Ascending aorta (tissue), 2 donors: ENCODE measurements around the gene PTGER3. TPM values are rescaled to one million over a fixed set of nuclear protein-coding genes. Genes with fewer than 3 reads are reported as not detected.

Experiments
- DNase-seq, 2 donors: peaks; one replicate each; pipeline ENCODE4 v3.0.0-alpha.2; 2019; ENCODE audit warnings: low spot score in 2 of 2
- H3K27ac ChIP-seq, 2 donors: fragments of 200-600 bp; sonication (generic); one replicate each; pipeline ENCODE4 v1.5.1; 2016 to 2017; ENCODE audit warnings: mild to moderate bottlenecking in 1 of 2
- H3K27me3 ChIP-seq: fragments of 200-600 bp; sonication (generic); one replicate; pipeline ENCODE4 v1.5.1; 2017
- H3K36me3 ChIP-seq, 2 donors: fragments of 200-600 bp; sonication (generic); one replicate each; pipeline ENCODE4 v1.5.1; 2016
- H3K4me1 ChIP-seq, 2 donors: fragments of 200-600 bp; sonication (generic); one replicate each; pipeline ENCODE4 v1.5.1; 2016 to 2017; ENCODE audit warnings: mild to moderate bottlenecking in 1 of 2
- H3K4me3 ChIP-seq, 2 donors: fragments of 200-600 bp; sonication (generic); one replicate each; pipeline ENCODE4 v1.5.1; 2016 to 2017; ENCODE audit warnings: mild to moderate bottlenecking in 1 of 2
- H3K9me3 ChIP-seq, 2 donors: fragments of 200-600 bp; sonication (generic); one replicate each; pipeline ENCODE4 v1.5.1; 2016
- intact Hi-C: fragments of 100-400 bp; cut with DNase I; formaldehyde crosslinking; loops from one replicate; pipeline ENCODE4 v1.15.1; 2023
- total RNA-seq: library from RNA; depleted of rRNA; stranded (reverse); fragments of >200 nt; gene quantifications from one replicate; pipeline ENCODE4 v1.1.0, GENCODE V29; 2016
- TF ChIP-seq, protein P1 (sequence below), 3 experiments: fragments of 200-600 bp in 2 of 3; fragments of 450-650 bp in 1 of 3; sonication (generic) in 2 of 3; IDR thresholded peaks; one replicate each; pipeline ENCODE4 v1.5.1; 2016 to 2019; ENCODE audit warnings: antibody characterized with exemption in 3 of 3, mild to moderate bottlenecking in 1 of 3, moderate library complexity in 1 of 3

The PTGER3 gene
- total RNA-seq, 1 donor from 2014 or later: 70.1 TPM

DNA sequence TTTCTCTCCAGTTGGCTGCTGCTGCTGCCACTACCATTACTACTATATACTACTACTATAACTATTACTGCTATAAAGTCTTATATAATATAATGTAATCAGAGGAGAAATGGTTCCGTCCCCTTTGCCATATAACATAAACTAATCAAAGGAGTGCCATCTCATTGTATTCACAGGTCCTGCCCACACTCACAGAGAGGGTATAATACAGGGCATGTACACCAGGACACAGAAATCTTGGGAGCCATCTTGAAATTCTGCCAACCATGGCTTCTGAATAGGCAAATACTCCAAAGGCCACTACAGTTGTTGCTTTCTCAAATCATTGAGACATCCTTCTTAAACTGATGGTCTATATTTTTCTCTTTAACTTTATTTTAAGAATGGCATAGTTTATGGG, 40.1 kb upstream of the PTGER3 start:
- Histone ChIP-seq H3K27ac (no peak overlapping the region), H3K4me3 (no peak overlapping the region), H3K9me3 (no peaks in the 10 kb centered on the region), H3K36me3 (no peaks in the 10 kb centered on the region), H3K27me3 (no peaks in the 10 kb centered on the region), H3K4me1 (peaks cover 0 to 4% of the 10 kb centered on the region in 2 donors)
- intact Hi-C loops: no loop called here
- TF ChIP-seq, protein P1, sequence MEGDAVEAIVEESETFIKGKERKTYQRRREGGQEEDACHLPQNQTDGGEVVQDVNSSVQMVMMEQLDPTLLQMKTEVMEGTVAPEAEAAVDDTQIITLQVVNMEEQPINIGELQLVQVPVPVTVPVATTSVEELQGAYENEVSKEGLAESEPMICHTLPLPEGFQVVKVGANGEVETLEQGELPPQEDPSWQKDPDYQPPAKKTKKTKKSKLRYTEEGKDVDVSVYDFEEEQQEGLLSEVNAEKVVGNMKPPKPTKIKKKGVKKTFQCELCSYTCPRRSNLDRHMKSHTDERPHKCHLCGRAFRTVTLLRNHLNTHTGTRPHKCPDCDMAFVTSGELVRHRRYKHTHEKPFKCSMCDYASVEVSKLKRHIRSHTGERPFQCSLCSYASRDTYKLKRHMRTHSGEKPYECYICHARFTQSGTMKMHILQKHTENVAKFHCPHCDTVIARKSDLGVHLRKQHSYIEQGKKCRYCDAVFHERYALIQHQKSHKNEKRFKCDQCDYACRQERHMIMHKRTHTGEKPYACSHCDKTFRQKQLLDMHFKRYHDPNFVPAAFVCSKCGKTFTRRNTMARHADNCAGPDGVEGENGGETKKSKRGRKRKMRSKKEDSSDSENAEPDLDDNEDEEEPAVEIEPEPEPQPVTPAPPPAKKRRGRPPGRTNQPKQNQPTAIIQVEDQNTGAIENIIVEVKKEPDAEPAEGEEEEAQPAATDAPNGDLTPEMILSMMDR (IDR thresholded peaks at IDR 0.05): no peak
- no peak for DNase-seq

DNA sequence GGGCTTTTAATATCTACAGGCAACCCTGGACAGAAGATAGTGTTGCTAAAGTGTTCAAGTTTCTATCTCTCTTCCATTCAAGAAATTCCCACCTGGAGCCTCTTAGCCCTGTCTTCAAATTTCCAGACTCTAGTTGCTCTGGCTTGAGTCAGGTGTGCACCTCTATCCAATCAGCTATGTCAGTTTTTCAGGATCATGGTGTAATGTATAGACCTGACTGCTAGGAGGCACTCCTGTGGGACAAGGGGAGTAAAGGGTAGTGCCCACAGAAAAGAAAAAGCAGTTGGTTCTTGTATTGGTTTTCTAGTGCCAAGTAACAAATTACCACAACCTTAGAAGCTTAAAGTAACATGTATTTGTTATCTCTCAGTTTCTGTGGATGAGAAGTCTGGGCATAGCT, 39.4 kb upstream of the PTGER3 start:
- no peak overlapping the region for H3K4me3 ChIP-seq
- intact Hi-C loops: no loop called here
- DNase-seq: no peak
- H3K36me3 ChIP-seq: no peaks in the 10 kb centered on the region
- TF ChIP-seq, protein P1 (IDR thresholded peaks at IDR 0.05): no peak
- H3K9me3 ChIP-seq: no peaks in the 10 kb centered on the region
- H3K4me1 ChIP-seq: peaks cover 0 to 4% of the 10 kb centered on the region in 2 donors
- no peaks in the 10 kb centered on the region for H3K27me3 ChIP-seq
- no peak overlapping the region for H3K27ac ChIP-seq

DNA sequence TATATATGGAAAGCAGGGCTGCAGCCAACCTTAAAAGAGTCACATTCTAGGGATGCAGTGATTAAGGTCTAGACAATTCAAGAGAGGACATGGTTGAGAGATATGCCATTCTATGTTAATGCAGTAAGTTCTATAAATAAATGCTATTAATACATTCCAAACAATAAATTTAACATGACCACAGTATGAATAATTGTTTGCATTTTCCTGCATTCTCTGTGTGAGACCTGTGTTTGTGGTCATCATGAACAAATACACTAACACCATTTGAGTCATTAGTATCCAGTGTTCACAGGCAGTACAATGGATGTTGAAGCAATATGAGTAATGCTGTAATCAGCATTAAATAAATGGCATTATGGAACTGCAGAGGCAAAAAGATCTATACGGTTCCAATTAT, 38.7 kb upstream of the PTGER3 start:
- no peak for DNase-seq
- H3K4me1 ChIP-seq: peaks cover 0 to 9% of the 10 kb centered on the region in 2 donors
- TF ChIP-seq, protein P1 (IDR thresholded peaks at IDR 0.05): no peak
- H3K9me3 ChIP-seq: no peaks in the 10 kb centered on the region
- intact Hi-C loops: no loop called here
- no peak overlapping the region for H3K4me3 ChIP-seq
- H3K36me3 ChIP-seq: no peaks in the 10 kb centered on the region
- no peaks in the 10 kb centered on the region for H3K27me3 ChIP-seq
- no peak overlapping the region for H3K27ac ChIP-seq

- TF ChIP-seq, protein P1 (IDR thresholded peaks at IDR 0.05): no peak
- no peak for DNase-seq
- no peaks in the 10 kb centered on the region for H3K27me3 ChIP-seq
- H3K4me3 ChIP-seq: no peak overlapping the region
- H3K36me3 ChIP-seq: no peaks in the 10 kb centered on the region
- intact Hi-C loops: loop anchor here (5.0 kb wide), 2 partner anchors 731 to 861 kb away; partner anchors contain the start of genes ANKRD13C and SRSF11
- H3K9me3 ChIP-seq: no peaks in the 10 kb centered on the region
- H3K27ac ChIP-seq: no peak overlapping the region
- peaks cover 9 to 21% of the 10 kb centered on the region in 2 donors for H3K4me1 ChIP-seq
Observed at GRCh38 chr1:71083271-71083670, 35.7 kb upstream of the PTGER3 start.

- H3K4me1 ChIP-seq: peaks cover 9 to 22% of the 10 kb centered on the region in 2 donors
- no peak for DNase-seq
- no peaks in the 10 kb centered on the region for H3K27me3 ChIP-seq
- peak overlapping the region in 1 of 2 donors; percentile 88 for H3K27ac ChIP-seq
- peak overlapping the region; percentile 81 to 83 for H3K4me3 ChIP-seq
- peaks cover 12 to 14% of the 10 kb centered on the region in 2 donors for H3K36me3 ChIP-seq
- no peaks in the 10 kb centered on the region for H3K9me3 ChIP-seq
- intact Hi-C loops: loop anchor here (1.0 to 5.0 kb wide), 4 partner anchors 670 to 876 kb away; partner anchors contain the start of genes ANKRD13C, CTH, LRRC40 and SRSF11
- TF ChIP-seq, protein P1 (IDR thresholded peaks at IDR 0.05): no peak
Observed at GRCh38 chr1:71081697-71082080, 34.1 kb upstream of the PTGER3 start.
